ENCODE results near the gene FGFR1OP2.
A peak's percentile ranks its signal among the peaks of the same experiment; 100 is the strongest.
"Not testable (repeated sequence)": the region's sequence is repeated elsewhere in the genome, so short reads cannot be mapped to it uniquely, and the experiment has no call there.

FGFR1OP2 gene

GRCh38 chr12:26939953-26940352, 1.7 kb downstream of the FGFR1OP2 start:
- H3K27ac ChIP-seq, result peak overlapping the region in 2 of 21 experiments; percentile 99
- peak overlapping the region in 6 of 7 experiments; percentile 73 to 94 (median 88) for H3K4me3 ChIP-seq

GRCh38 chr12:26940516-26941214, 2.4 kb downstream of the FGFR1OP2 start:
- Histone ChIP-seq H3K4me3 (peak overlapping the region in 1 of 7 experiments; percentile 2), H3K27ac (peak overlapping the region in 6 of 21 experiments; percentile 11 to 99 (median 22))

- peak overlapping the region in 6 of 21 experiments; percentile 13 to 99 (median 38) for H3K27ac ChIP-seq
- H3K4me3 ChIP-seq, result peak overlapping the region in 1 of 7 experiments; percentile 2
Measured at GRCh38 chr12:26941215-26941594, 2.9 kb downstream of the FGFR1OP2 start.

- no peak overlapping the region for H3K27ac ChIP-seq
- no peak overlapping the region for H3K4me3 ChIP-seq
Measured at GRCh38 chr12:26948309-26948708, 10.0 kb downstream of the FGFR1OP2 start.

- no peak overlapping the region for H3K4me3 ChIP-seq
- no peak overlapping the region for H3K27ac ChIP-seq
Measured at GRCh38 chr12:26953447-26953846, 15.2 kb downstream of the FGFR1OP2 start.

- Histone ChIP-seq H3K27ac (no peak overlapping the region), H3K4me3 (no peak overlapping the region)
Measured at GRCh38 chr12:26954027-26954426, 15.8 kb downstream of the FGFR1OP2 start.

GRCh38 chr12:26961391-26961790, 23.1 kb downstream of the FGFR1OP2 start:
- not testable (repeated sequence) for H3K4me3 ChIP-seq, H3K27ac ChIP-seq

GRCh38 chr12:26961803-26962202, 23.5 kb downstream of the FGFR1OP2 start:
- Histone ChIP-seq H3K4me3 (no peak overlapping the region), H3K27ac (no peak overlapping the region)

- Histone ChIP-seq H3K27ac (no peak overlapping the region), H3K4me3 (no peak overlapping the region)
Measured at GRCh38 chr12:26963413-26963812, 25.1 kb downstream of the FGFR1OP2 start.

GRCh38 chr12:26966842-26967241, 28.6 kb downstream of the FGFR1OP2 start:
- H3K27ac ChIP-seq, result no peak overlapping the region
- H3K4me3 ChIP-seq, result no peak overlapping the region

GRCh38 chr12:26970136-26970535, 31.9 kb downstream of the FGFR1OP2 start:
- H3K27ac ChIP-seq, result no peak overlapping the region
- no peak overlapping the region for H3K4me3 ChIP-seq

- H3K27ac ChIP-seq, result no peak overlapping the region
Measured at GRCh38 chr12:26971963-26972362, 33.7 kb downstream of the FGFR1OP2 start.

GRCh38 chr12:26976687-26977086, 38.4 kb downstream of the FGFR1OP2 start:
- Histone ChIP-seq H3K27ac (peak overlapping the region in 1 of 21 experiments; percentile 18), H3K4me3 (no peak overlapping the region)

More at GRCh38 chr12:26971963-26972362, 33.7 kb downstream of the FGFR1OP2 start:
- H3K4me3 ChIP-seq, result no peak overlapping the region

GRCh38 chr12:26978801-26979200, 40.5 kb downstream of the FGFR1OP2 start:
- Histone ChIP-seq H3K27ac (no peak overlapping the region), H3K4me3 (no peak overlapping the region)

- Histone ChIP-seq H3K27ac (no peak overlapping the region), H3K4me3 (no peak overlapping the region)
Measured at GRCh38 chr12:26979733-26980132, 41.5 kb downstream of the FGFR1OP2 start.

GRCh38 chr12:26982866-26983265, 44.6 kb downstream of the FGFR1OP2 start:
- Histone ChIP-seq H3K27ac (no peak overlapping the region), H3K4me3 (no peak overlapping the region)

- no peak overlapping the region for H3K4me3 ChIP-seq
- no peak overlapping the region for H3K27ac ChIP-seq
Measured at GRCh38 chr12:26987634-26988424, 49.6 kb downstream of the FGFR1OP2 start.

- Histone ChIP-seq H3K4me3 (no peak overlapping the region), H3K27ac (no peak overlapping the region)
Measured at GRCh38 chr12:26988703-26989102, 50.4 kb downstream of the FGFR1OP2 start.

- H3K4me3 ChIP-seq, result no peak overlapping the region
- H3K27ac ChIP-seq, result no peak overlapping the region
Measured at GRCh38 chr12:26989873-26990272, 51.6 kb downstream of the FGFR1OP2 start.

GRCh38 chr12:26991826-26992225, 53.6 kb downstream of the FGFR1OP2 start:
- Histone ChIP-seq H3K27ac (no peak overlapping the region), H3K4me3 (no peak overlapping the region)

- Histone ChIP-seq H3K27ac (no peak overlapping the region), H3K4me3 (no peak overlapping the region)
Measured at GRCh38 chr12:26994109-26994508, 55.8 kb downstream of the FGFR1OP2 start.

Measured in skin epidermis (tissue), 12 donors.